Superior temporal gyrus (tissue), 1 donor: ENCODE measurements around the gene ERRFI1.

Experiments used
- DNase-seq: peaks from one replicate; pipeline ENCODE4 v3.0.0-alpha.2; 2016; ENCODE audit errors: extremely low spot score

Gene ERRFI1

GRCh38 chr1:8043621-8044020 is 17.5 kb upstream of the ERRFI1 start:
- DNase-seq = no peak

GRCh38 chr1:8042134-8042533 is 16.0 kb upstream of the ERRFI1 start:
- DNase-seq = no peak

GRCh38 chr1:8040586-8040985 is 14.5 kb upstream of the ERRFI1 start:
- DNase-seq = no peak

GRCh38 chr1:8039071-8039470 is 13.0 kb upstream of the ERRFI1 start:
- DNase-seq = no peak

GRCh38 chr1:8035289-8035688 is 9.2 kb upstream of the ERRFI1 start:
- peak; percentile 4 for DNase-seq

- peak; percentile 2 for DNase-seq
Observed at GRCh38 chr1:8033322-8033721, 7.2 kb upstream of the ERRFI1 start.

- peak; percentile 4 for DNase-seq
Observed at GRCh38 chr1:8032366-8032910, 6.3 kb upstream of the ERRFI1 start.

GRCh38 chr1:8031176-8031785 is 5.2 kb upstream of the ERRFI1 start:
- DNase-seq = peak; percentile 74

- peak; percentile 20 for DNase-seq
Observed at GRCh38 chr1:8028571-8028910, 2.4 kb upstream of the ERRFI1 start.

GRCh38 chr1:8027748-8028570 is 1.9 kb upstream of the ERRFI1 start:
- DNase-seq = peak; percentile 9

- no peak for DNase-seq
Observed at GRCh38 chr1:8026976-8027747, 1.1 kb upstream of the ERRFI1 start.

GRCh38 chr1:8025671-8026144 is 401 bp downstream of the ERRFI1 start:
- DNase-seq = no peak

- peak; percentile 59 for DNase-seq
Observed at GRCh38 chr1:8025061-8025670, 943 bp downstream of the ERRFI1 start.

GRCh38 chr1:8024329-8024728 is 1.8 kb downstream of the ERRFI1 start:
- peak; percentile 11 for DNase-seq

GRCh38 chr1:8023995-8024313 is 2.2 kb downstream of the ERRFI1 start:
- peak; percentile 11 for DNase-seq

- peak; percentile 2 for DNase-seq
Observed at GRCh38 chr1:8023287-8023994, 2.7 kb downstream of the ERRFI1 start.

- DNase-seq = peak; percentile 11
Observed at GRCh38 chr1:8022395-8023286, 3.5 kb downstream of the ERRFI1 start.

GRCh38 chr1:8021676-8022266 is 4.3 kb downstream of the ERRFI1 start:
- DNase-seq = no peak

GRCh38 chr1:8020032-8020431 is 6.1 kb downstream of the ERRFI1 start:
- DNase-seq = peak; percentile 12

GRCh38 chr1:8019229-8019620 is 6.9 kb downstream of the ERRFI1 start:
- peak; percentile 17 for DNase-seq
